Endothelial cell of umbilical vein (primary cell): ENCODE data around the gene PTTG2. TPM values are rescaled to one million over a fixed set of nuclear protein-coding genes. Genes with fewer than 3 reads are reported as not detected.

Experiments used
- BruUV-seq: library from RNA; stranded (reverse); fragments of 400-500 nt; replicated peaks from 2 replicates; lab custom pipeline; 2021; lab: Mats Ljungman, UMichigan
- CTCF ChIA-PET: fragments of 300-600, 350-600 bp; sonication (Branson Sonifier 250); formaldehyde crosslinking; loops from one replicate; lab custom pipeline; 2021; ENCODE audit warnings: antibody characterized with exemption, inconsistent platforms; lab: Charles Lee
- POLR2A ChIA-PET: fragments of 300-600, 350-600 bp; sonication (Branson Sonifier 250); formaldehyde crosslinking; loops from one replicate; lab custom pipeline; 2021; ENCODE audit warnings: antibody characterized with exemption, inconsistent platforms; lab: Charles Lee
- DNase-seq: peaks from one replicate; pipeline ENCODE4 v3.0.0-alpha.2; 2011; ENCODE audit warnings: low read depth, low spot score
- FAIRE-seq: peaks from 2 replicates; lab custom pipeline; 2011; peaks lifted over from hg19 to GRCh38; lab: Jason Lieb, UNC
- H2AFZ ChIP-seq: 2 replicates; pipeline ENCODE4 v1.6.0; 2012; ENCODE audit warnings: low read depth, low read length, control low read depth, inconsistent platforms
- H3K27ac ChIP-seq: 2 replicates; pipeline ENCODE4 v1.5.1; 2011; ENCODE audit warnings: low read depth, mild to moderate bottlenecking, control low read depth, low read length, moderate library complexity; ENCODE audit not compliant: insufficient read depth
- H3K27me3 ChIP-seq, 2 experiments: 2 replicates each; pipeline versions ENCODE4 v1.6.0 to v1.6.1; 2011; ENCODE audit warnings: low read length in 2 of 2, mixed read lengths in 1 of 2; ENCODE audit not compliant: control insufficient read depth in 2 of 2, insufficient read depth in 2 of 2
- H3K36me3 ChIP-seq, 2 experiments: 2 replicates in 1 of 2; 3 replicates in 1 of 2; pipeline ENCODE4 v1.5.1; 2011; ENCODE audit warnings: low read length in 2 of 2, mild to moderate bottlenecking in 1 of 2, moderate library complexity in 1 of 2; ENCODE audit not compliant: control insufficient read depth in 2 of 2, insufficient read depth in 2 of 2; ENCODE audit errors: extremely low read depth in 1 of 2
- H3K4me1 ChIP-seq: 3 replicates; pipeline ENCODE4 v1.5.1; 2011; ENCODE audit warnings: mild to moderate bottlenecking, low read length; ENCODE audit not compliant: control insufficient read depth, insufficient read depth; ENCODE audit errors: extremely low read depth
- H3K4me2 ChIP-seq: 2 replicates; pipeline ENCODE4 v1.6.1; 2011; ENCODE audit warnings: low read length, control low read depth, mixed read lengths; ENCODE audit not compliant: insufficient read depth
- H3K4me3 ChIP-seq, 3 experiments: fragments of 200-600 bp in 1 of 3; sonication (generic), shearing (Covaris generic) in 1 of 3; replicated peaks in 1 of 3; 2 replicates each; pipeline ENCODE4 v1.5.1; 2011 to 2016; ENCODE audit warnings: control low read depth in 3 of 3, low read length in 3 of 3, mild to moderate bottlenecking in 2 of 3, inconsistent platforms in 1 of 3, low read depth in 1 of 3, moderate library complexity in 1 of 3; ENCODE audit not compliant: insufficient read depth in 1 of 3
- H3K79me2 ChIP-seq: 2 replicates; pipeline ENCODE4 v1.6.0; 2012; ENCODE audit warnings: low read length, inconsistent platforms; ENCODE audit not compliant: control insufficient read depth, insufficient read depth
- H3K9ac ChIP-seq: replicated peaks from 2 replicates; pipeline ENCODE3; 2011; ENCODE audit warnings: low read length, control low read depth; ENCODE audit not compliant: insufficient read depth; ENCODE audit errors: extremely low read depth
- H3K9me1 ChIP-seq: replicated peaks from 3 replicates; pipeline ENCODE4 v1.6.0; 2011; ENCODE audit warnings: mild to moderate bottlenecking, low read length; ENCODE audit not compliant: control insufficient read depth, insufficient read depth; ENCODE audit errors: extremely low read depth
- H3K9me3 ChIP-seq: replicated peaks from 2 replicates; pipeline ENCODE4 v1.5.1; 2012; ENCODE audit warnings: low read length, inconsistent platforms; ENCODE audit not compliant: control insufficient read depth, insufficient read depth
- H4K20me1 ChIP-seq: replicated peaks from 2 replicates; pipeline ENCODE3; 2011; ENCODE audit warnings: mild to moderate bottlenecking, low read length; ENCODE audit not compliant: control insufficient read depth, insufficient read depth; ENCODE audit errors: extremely low read depth
- FOS ChIP-seq: IDR thresholded peaks from 2 replicates; pipeline ENCODE4 v1.6.1; 2011; ENCODE audit warnings: mild to moderate bottlenecking, low read length, moderate library complexity, borderline replicate concordance; ENCODE audit not compliant: insufficient read depth
- MYC ChIP-seq: IDR thresholded peaks from one replicate; pipeline ENCODE4 v1.6.1; 2011; ENCODE audit warnings: mild to moderate bottlenecking, low read depth, low read length
- POLR2A ChIP-seq: IDR thresholded peaks from 2 replicates; pipeline ENCODE4 v1.6.1; 2012; ENCODE audit warnings: low read depth, mild to moderate bottlenecking, control low read depth, low read length
- POLR2AphosphoS5 ChIP-seq: IDR thresholded peaks from 2 replicates; pipeline ENCODE4 v1.6.1; 2012; ENCODE audit warnings: low read depth, mild to moderate bottlenecking, control low read depth, low read length, moderate library complexity; ENCODE audit not compliant: insufficient read depth
- dilution Hi-C: fragments of 300-500 bp; cut with MboI; formaldehyde crosslinking; loops from one replicate; pipeline ENCODE4 v1.15.0; 2019; ENCODE audit warnings: low sequenced_read_pairs; ENCODE audit not compliant: extremely low pct_ligation_motif_present
- intact Hi-C: fragments of 100-400 bp; cut with micrococcal nuclease; formaldehyde crosslinking; loops from one replicate; pipeline ENCODE4 v1.10.0; 2022
- polyA plus RNA-seq, 4 experiments: library from polyadenylated mRNA; depleted of rRNA in 3 of 4; stranded (reverse) in 3 of 4; unstranded in 1 of 4; fragments of >200 nt; gene quantifications; 2 replicates each; pipeline versions ENCODE4 v1.2.1 to v1.2.3, GENCODE V29; 2011 to 2012; ENCODE audit warnings: missing spikeins in 1 of 4
- total RNA-seq: library from RNA; stranded (reverse); gene quantifications from 2 replicates; pipeline ENCODE4 v1.2.3, GENCODE V29; 2021

Gene PTTG2
- total and polyA plus RNA-seq, 2 donors (not counting 3 experiments of a cell fraction or from before 2014, with no cell fraction given): not detected

DNA sequence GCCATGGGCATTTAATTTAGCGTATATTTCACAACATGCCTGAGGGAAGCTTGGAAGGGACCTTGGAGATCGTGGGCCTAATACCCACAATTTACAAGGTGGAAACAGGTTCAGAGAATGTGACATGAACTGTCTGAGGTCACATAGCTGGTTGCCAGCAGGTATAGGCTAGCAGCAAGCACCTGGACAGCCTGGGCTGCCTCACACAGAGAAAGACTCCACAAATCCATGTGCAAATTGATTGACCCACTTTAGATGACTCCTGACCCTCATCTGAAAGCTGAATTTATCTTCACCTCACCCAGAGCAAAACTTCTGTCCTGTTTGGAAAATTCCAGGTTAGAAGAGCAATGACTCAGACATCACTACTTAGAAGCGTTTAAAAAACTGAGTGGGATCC lies 5.8 kb downstream of the PTTG2 start:
- no peaks in the 10 kb centered on the region for H3K9me3 ChIP-seq
- H3K9ac ChIP-seq: no peak overlapping the region
- ChIA-PET CTCF (interaction anchor here (1.0 to 2.6 kb wide), 5 partner anchors 9 to 513 kb away, joined by 3 to 17 read pairs (median 3); a partner anchor contains a TSS), POLR2A (no interaction called here)
- H2AFZ ChIP-seq: no peak overlapping the region
- no TSS peak for BruUV-seq
- H3K27ac ChIP-seq: no peak overlapping the region
- FAIRE-seq (no peak), DNase-seq (no peak)
- H3K36me3 ChIP-seq: no peaks in the 10 kb centered on the region
- no peaks in the 10 kb centered on the region for H3K9me1 ChIP-seq
- no peak for TF ChIP-seq MYC
- no peaks in the 10 kb centered on the region for H3K27me3 ChIP-seq
- no peaks in the 10 kb centered on the region for H3K4me1 ChIP-seq
- H3K4me2 ChIP-seq: no peak overlapping the region
- dilution Hi-C loops (no loop called here), intact Hi-C loops (no loop called here)
- H3K79me2 ChIP-seq: no peaks in the 10 kb centered on the region
- no peaks in the 10 kb centered on the region for H4K20me1 ChIP-seq
- no peak overlapping the region for H3K4me3 ChIP-seq

GRCh38 chr4:37967736-37968135 lies 7.5 kb downstream of the PTTG2 start:
- no peaks in the 10 kb centered on the region for H3K4me1 ChIP-seq
- H3K36me3 ChIP-seq: no peaks in the 10 kb centered on the region
- H4K20me1 ChIP-seq: no peaks in the 10 kb centered on the region
- no peaks in the 10 kb centered on the region for H3K9me3 ChIP-seq
- H2AFZ ChIP-seq: no peak overlapping the region
- no peak overlapping the region for H3K27ac ChIP-seq
- no peaks in the 10 kb centered on the region for H3K79me2 ChIP-seq
- H3K4me2 ChIP-seq: no peak overlapping the region
- no peaks in the 10 kb centered on the region for H3K27me3 ChIP-seq
- H3K4me3 ChIP-seq: no peak overlapping the region
- dilution Hi-C loops (no loop called here), intact Hi-C loops (no loop called here)
- H3K9ac ChIP-seq: no peak overlapping the region
- TF ChIP-seq POLR2A (no peak), FOS (no peak), POLR2AphosphoS5 (no peak), MYC (no peak)
- no peaks in the 10 kb centered on the region for H3K9me1 ChIP-seq
- BruUV-seq: no TSS peak
- ChIA-PET CTCF (interaction anchor here (1.0 to 2.6 kb wide), 2 partner anchors 10 kb away, joined by 3 to 17 read pairs; no protein-coding TSS in a partner anchor), POLR2A (no interaction called here)
- DNase-seq (no peak), FAIRE-seq (peak; percentile 21)
